HEK293 (cell line): ENCODE measurements around the gene MN1.

Source experiments
- CTCF ChIA-PET: fragments of 350-600 bp; formaldehyde crosslinking; extraction: SDS; loops from one replicate; lab custom pipeline; 2021; ENCODE audit warnings: antibody characterized with exemption; lab: Yijun Ruan, JAX
- POLR2A ChIA-PET: fragments of 300-600 bp; formaldehyde crosslinking; extraction: SDS; loops from one replicate; lab custom pipeline; 2020; ENCODE audit warnings: antibody characterized with exemption, inconsistent platforms; lab: Yijun Ruan, JAX
- H3K27ac ChIP-seq: fragments of 200-500 bp; sonication (Bioruptor generic); 2 replicates; pipeline ENCODE4 v1.5.1; 2014; ENCODE audit warnings: low read depth, low read length, control low read depth, inconsistent platforms; ENCODE audit errors: extremely low read depth
- H3K36me3 ChIP-seq, 2 experiments: fragments of 200-500 bp in 1 of 2; sonication (Bioruptor generic) in 1 of 2; 1 replicate in 1 of 2; 2 replicates in 1 of 2; pipeline ENCODE4 v1.5.1; 2014 to 2017; ENCODE audit warnings: inconsistent platforms in 2 of 2, low read length in 2 of 2; ENCODE audit not compliant: control insufficient read depth in 2 of 2, insufficient read depth in 1 of 2
- H3K4me1 ChIP-seq: fragments of 200-500 bp; sonication (Bioruptor generic); 2 replicates; pipeline ENCODE4 v1.5.1; 2014; ENCODE audit warnings: mild to moderate bottlenecking, low read length, inconsistent platforms; ENCODE audit not compliant: control insufficient read depth, insufficient read depth
- H3K4me3 ChIP-seq: 2 replicates; pipeline ENCODE4 v1.5.1; 2011; ENCODE audit warnings: low read depth, mild to moderate bottlenecking, control low read depth, low read length, moderate library complexity
- H3K9me3 ChIP-seq: fragments of 200-500 bp; sonication (Bioruptor generic); 2 replicates; pipeline ENCODE4 v1.5.1; 2014; ENCODE audit warnings: low read depth, low read length, inconsistent platforms; ENCODE audit not compliant: control insufficient read depth, insufficient read depth
- GLIS1 ChIP-seq: fragments of 450-650 bp; formaldehyde crosslinking; IDR thresholded peaks from 2 replicates; pipeline ENCODE4 v1.5.1; 2016; ENCODE audit warnings: missing biosample characterization, missing genetic modification characterization
- KLF7 ChIP-seq: fragments of 450-650 bp; formaldehyde crosslinking; IDR thresholded peaks from 2 replicates; pipeline ENCODE4 v1.5.1; 2016; ENCODE audit warnings: missing biosample characterization, missing genetic modification characterization, borderline replicate concordance
- MEIS1 ChIP-seq: sonication (generic); formaldehyde crosslinking; IDR thresholded peaks from 2 replicates; pipeline ENCODE4 v1.8.1; 2022; ENCODE audit warnings: missing genetic modification reagents, mild to moderate bottlenecking, borderline replicate concordance
- PRDM6 ChIP-seq: fragments of 450-650 bp; formaldehyde crosslinking; IDR thresholded peaks from 2 replicates; pipeline ENCODE4 v1.5.1; 2017; ENCODE audit warnings: missing biosample characterization, missing genetic modification characterization
- TRIM28 ChIP-seq: IDR thresholded peaks from 2 replicates; pipeline ENCODE4 v1.6.1; 2011; ENCODE audit warnings: low read length, control low read depth, borderline replicate concordance
- ZIC2 ChIP-seq: fragments of 450-650 bp; formaldehyde crosslinking; IDR thresholded peaks from 2 replicates; pipeline ENCODE4 v1.5.1; 2016; ENCODE audit warnings: missing biosample characterization, missing genetic modification characterization
- ZNF10 ChIP-seq: fragments of 450-650 bp; formaldehyde crosslinking; IDR thresholded peaks from 2 replicates; pipeline ENCODE4 v1.5.1; 2017; ENCODE audit warnings: missing biosample characterization, missing genetic modification characterization
- ZNF140 ChIP-seq: fragments of 450-650 bp; formaldehyde crosslinking; IDR thresholded peaks from 2 replicates; pipeline ENCODE4 v1.5.1; 2016; ENCODE audit warnings: missing biosample characterization, missing genetic modification characterization
- ZNF169 ChIP-seq: fragments of 450-650 bp; formaldehyde crosslinking; IDR thresholded peaks from 2 replicates; pipeline ENCODE4 v1.5.1; 2016; ENCODE audit warnings: missing biosample characterization, missing genetic modification characterization
- ZNF175 ChIP-seq: fragments of 450-650 bp; formaldehyde crosslinking; IDR thresholded peaks from 2 replicates; pipeline ENCODE4 v1.5.1; 2016; ENCODE audit warnings: missing biosample characterization, missing genetic modification characterization
- ZNF184 ChIP-seq: fragments of 450-650 bp; IDR thresholded peaks from 2 replicates; pipeline ENCODE4 v1.5.1; 2018; ENCODE audit warnings: missing biosample characterization, mild to moderate bottlenecking, missing genetic modification characterization
- ZNF214 ChIP-seq: fragments of 450-650 bp; formaldehyde crosslinking; IDR thresholded peaks from 2 replicates; pipeline ENCODE4 v1.5.1; 2017; ENCODE audit warnings: missing biosample characterization, mild to moderate bottlenecking, missing genetic modification characterization, borderline replicate concordance
- ZNF223 ChIP-seq: fragments of 450-650 bp; formaldehyde crosslinking; IDR thresholded peaks from 2 replicates; pipeline ENCODE4 v1.5.1; 2016; ENCODE audit warnings: missing biosample characterization, missing genetic modification characterization
- ZNF335 ChIP-seq: fragments of 450-650 bp; formaldehyde crosslinking; conservative IDR thresholded peaks from 2 replicates; pipeline ENCODE4 v1.5.1; 2016; ENCODE audit warnings: missing biosample characterization, missing genetic modification characterization
- ZNF350 ChIP-seq: fragments of 450-650 bp; formaldehyde crosslinking; IDR thresholded peaks from 2 replicates; pipeline ENCODE4 v1.5.0; 2017; ENCODE audit warnings: missing biosample characterization, mild to moderate bottlenecking, missing genetic modification characterization
- ZNF362 ChIP-seq: fragments of 450-650 bp; formaldehyde crosslinking; IDR thresholded peaks from 2 replicates; pipeline ENCODE4 v1.5.1; 2016; ENCODE audit warnings: missing biosample characterization, missing genetic modification characterization
- ZNF416 ChIP-seq: fragments of 450-650 bp; formaldehyde crosslinking; IDR thresholded peaks from 2 replicates; pipeline ENCODE4 v1.5.1; 2016; ENCODE audit warnings: missing biosample characterization, missing genetic modification characterization
- ZNF473 ChIP-seq: fragments of 450-650 bp; formaldehyde crosslinking; IDR thresholded peaks from 2 replicates; pipeline ENCODE4 v1.5.1; 2017; ENCODE audit warnings: missing biosample characterization, missing genetic modification characterization
- ZNF48 ChIP-seq: fragments of 450-650 bp; formaldehyde crosslinking; IDR thresholded peaks from 2 replicates; pipeline ENCODE4 v1.5.1; 2016; ENCODE audit warnings: missing biosample characterization, missing genetic modification characterization
- ZNF544 ChIP-seq: fragments of 450-650 bp; formaldehyde crosslinking; IDR thresholded peaks from 2 replicates; pipeline ENCODE4 v1.5.0; 2017; ENCODE audit warnings: missing biosample characterization, missing genetic modification characterization
- ZNF560 ChIP-seq: fragments of 450-650 bp; formaldehyde crosslinking; IDR thresholded peaks from 2 replicates; pipeline ENCODE4 v1.5.1; 2017; ENCODE audit warnings: missing biosample characterization, missing genetic modification characterization, borderline replicate concordance
- ZNF623 ChIP-seq: fragments of 450-650 bp; formaldehyde crosslinking; IDR thresholded peaks from 2 replicates; pipeline ENCODE4 v1.5.1; 2016; ENCODE audit warnings: missing biosample characterization, missing genetic modification characterization
- ZNF670 ChIP-seq: fragments of 450-650 bp; formaldehyde crosslinking; IDR thresholded peaks from 2 replicates; pipeline ENCODE4 v1.5.1; 2016; ENCODE audit warnings: missing biosample characterization, missing genetic modification characterization, low read depth
- ZNF76 ChIP-seq: fragments of 450-650 bp; formaldehyde crosslinking; IDR thresholded peaks from 2 replicates; pipeline ENCODE4; 2016; ENCODE audit warnings: low read depth, missing biosample characterization, missing genetic modification characterization, borderline replicate concordance
- TF ChIP-seq, protein P1 (sequence below): fragments of 450-650 bp; formaldehyde crosslinking; IDR thresholded peaks from 2 replicates; pipeline ENCODE4 v1.5.1; 2017; ENCODE audit warnings: missing biosample characterization, missing genetic modification characterization

The MN1 gene

GRCh38 chr22:27842669-27843431, 41.3 kb upstream of the MN1 start:
- Histone ChIP-seq H3K27ac (no peak overlapping the region), H3K4me3 (no peak overlapping the region), H3K4me1 (no peaks in the 10 kb centered on the region), H3K36me3 (peaks cover 4 to 27% of the 10 kb centered on the region in 2 experiments; a peak in 2 of 3 replicates), H3K9me3 (no peaks in the 10 kb centered on the region)
- TF ChIP-seq GLIS1 (tag by site-specific recombination) = peak; percentile 90
- TF ChIP-seq PRDM6 (tag by site-specific recombination) = peak; percentile 41
- no peak for TF ChIP-seq ZNF214 (tag by site-specific recombination)
- no peak for TF ChIP-seq ZNF416
- TF ChIP-seq ZIC2 = peak; percentile 61
- no peak for TF ChIP-seq KLF7 (tag by site-specific recombination)
- TF ChIP-seq ZNF76 = peak; percentile 34; the same call in 1 of the 2 replicates
- 0 out of 2 replicates have a peak, but pooled peaks have one; percentile 29 for TF ChIP-seq TRIM28
- no peak for TF ChIP-seq MEIS1 (CRISPR knock-in tag)
- POLR2A ChIA-PET = interaction anchor here (0.6 kb wide), 1 partner anchor 1040 kb away, joined by 4 read pairs; the partner anchor contains the start of gene ZNRF3
- CTCF ChIA-PET = interaction anchor here (1.0 kb wide), 1 partner anchor 40 kb away, joined by 3 read pairs; no protein-coding TSS in a partner anchor

- Histone ChIP-seq H3K27ac (no peak overlapping the region), H3K4me1 (no peaks in the 10 kb centered on the region), H3K4me3 (no peak overlapping the region), H3K9me3 (no peaks in the 10 kb centered on the region), H3K36me3 (peaks cover 0 to 24% of the 10 kb centered on the region in 2 experiments; a peak in 1 of 3 replicates)
- TF ChIP-seq ZNF623 (tag by site-specific recombination) = no peak
- TF ChIP-seq ZNF10 (tag by site-specific recombination) = no peak
- no peak for TF ChIP-seq ZNF362 (tag by site-specific recombination)
- ChIA-PET CTCF (no interaction called here), POLR2A (interaction anchor here (0.6 kb wide), 1 partner anchor 1041 kb away, joined by 4 read pairs; the partner anchor contains the start of gene ZNRF3)
Observed at GRCh38 chr22:27842201-27842600, 40.6 kb upstream of the MN1 start.

- peaks cover 0 to 13% of the 10 kb centered on the region in 2 experiments; a peak in 1 of 3 replicates for H3K36me3 ChIP-seq
- H3K9me3 ChIP-seq = no peaks in the 10 kb centered on the region
- CTCF ChIA-PET = interaction anchor here (0.8 to 1.1 kb wide), 2 partner anchors 9 to 1083 kb away, joined by 4 read pairs; no protein-coding TSS in a partner anchor
- no peaks in the 10 kb centered on the region for H3K4me1 ChIP-seq
- H3K27ac ChIP-seq = no peak overlapping the region
- TF ChIP-seq ZNF48 (tag by site-specific recombination) = no peak
- TF ChIP-seq ZNF350 (tag by site-specific recombination) = no peak
- no peak for TF ChIP-seq ZNF76
- no peak for TF ChIP-seq ZNF560
- no peak for TF ChIP-seq ZNF544 (tag by site-specific recombination)
- TF ChIP-seq ZNF140 (tag by site-specific recombination) = no peak
- TF ChIP-seq, protein P1, sequence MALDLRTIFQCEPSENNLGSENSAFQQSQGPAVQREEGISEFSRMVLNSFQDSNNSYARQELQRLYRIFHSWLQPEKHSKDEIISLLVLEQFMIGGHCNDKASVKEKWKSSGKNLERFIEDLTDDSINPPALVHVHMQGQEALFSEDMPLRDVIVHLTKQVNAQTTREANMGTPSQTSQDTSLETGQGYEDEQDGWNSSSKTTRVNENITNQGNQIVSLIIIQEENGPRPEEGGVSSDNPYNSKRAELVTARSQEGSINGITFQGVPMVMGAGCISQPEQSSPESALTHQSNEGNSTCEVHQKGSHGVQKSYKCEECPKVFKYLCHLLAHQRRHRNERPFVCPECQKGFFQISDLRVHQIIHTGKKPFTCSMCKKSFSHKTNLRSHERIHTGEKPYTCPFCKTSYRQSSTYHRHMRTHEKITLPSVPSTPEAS (tag by site-specific recombination) = no peak
- no peak for TF ChIP-seq ZNF670 (tag by site-specific recombination)
- TF ChIP-seq ZNF473 (tag by site-specific recombination) = no peak
- TF ChIP-seq ZNF175 = no peak
- TF ChIP-seq ZNF223 (tag by site-specific recombination) = no peak
- no peak for TF ChIP-seq ZNF335 (tag by site-specific recombination)
- TF ChIP-seq ZNF169 (tag by site-specific recombination) = no peak
- TF ChIP-seq ZNF184 (tag by site-specific recombination) = no peak
- POLR2A ChIA-PET = no interaction called here
- no peak overlapping the region for H3K4me3 ChIP-seq
Observed at GRCh38 chr22:27840436-27840835, 38.9 kb upstream of the MN1 start.
